Measurements from ENCODE around the gene UBE4B.

DNA sequence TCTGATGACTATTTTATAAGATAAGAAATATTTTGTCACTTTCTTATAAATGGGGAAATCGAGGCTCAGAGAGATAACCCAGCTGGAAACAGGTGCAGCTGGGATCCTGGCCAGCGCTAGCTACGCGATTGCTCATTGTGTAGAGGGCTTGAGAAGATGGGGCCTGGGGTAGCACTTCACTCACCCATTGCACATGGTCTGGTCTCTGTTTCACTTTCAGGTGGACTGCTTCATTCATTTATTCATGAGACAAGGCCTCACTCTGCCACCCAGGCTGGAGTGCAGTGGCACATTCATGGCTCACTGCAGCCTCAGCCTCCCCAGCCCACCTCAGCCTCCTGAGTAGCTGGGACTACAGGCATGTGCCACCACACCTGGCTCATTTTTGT is 23.8 kb downstream of the UBE4B start:
- TF ChIP-seq CTCF (IDR thresholded peaks at IDR 0.05 in 2 of 3, conservative IDR thresholded peaks at IDR 0.05 in 1 of 3; ENCODE audit: borderline replicate concordance in 1 of 3, insufficient read depth in 1 of 3, low read depth in 2 of 3, low read length in 2 of 3), result no peak
- no peak for TF ChIP-seq CEBPB (IDR thresholded peaks at IDR 0.05; ENCODE audit: low read depth)
- no peak for TF ChIP-seq EZH2phosphoT487 (IDR thresholded peaks at IDR 0.05; ENCODE audit: borderline replicate concordance)
- no peak for TF ChIP-seq CBX3 (IDR thresholded peaks at IDR 0.05; ENCODE audit: low read depth)
- no peak for TF ChIP-seq ZBTB33 (IDR thresholded peaks at IDR 0.05; ENCODE audit: extremely low read depth, insufficient replicate concordance, low read length)
- TF ChIP-seq ZNF274 (IDR thresholded peaks at IDR 0.05; ENCODE audit: low read depth, low read length), result no peak
- TF ChIP-seq POLR2AphosphoS5 (IDR thresholded peaks at IDR 0.05; ENCODE audit: low read depth, low read length), result no peak
- no peak for TF ChIP-seq RAD21 (IDR thresholded peaks at IDR 0.05; ENCODE audit: low read depth)
- no peak for TF ChIP-seq SP1 (IDR thresholded peaks at IDR 0.05; ENCODE audit: low read depth)
- TF ChIP-seq POLR2A (IDR thresholded peaks at IDR 0.05; ENCODE audit: borderline replicate concordance, extremely low read depth, insufficient read depth, insufficient read length), result no peak
- no peak for TF ChIP-seq EZH2 (IDR thresholded peaks at IDR 0.05)
- no peak for TF ChIP-seq EGR1 (IDR thresholded peaks at IDR 0.05; ENCODE audit: low read depth)
